Measurements from ENCODE around the gene SLC7A7.
"Not testable (repeated sequence)": the region's sequence is repeated elsewhere in the genome, so short reads cannot be mapped to it uniquely, and the experiment has no call there.

The SLC7A7 gene

GRCh38 chr14:22814373-22814772 is 862 bp downstream of the SLC7A7 start:
- H3K4me3 ChIP-seq (ENCODE audit: low read depth, low read length), result no peak overlapping the region
- DNase-seq (ENCODE audit: low read depth), result no peak
- TF ChIP-seq CTCF (IDR thresholded peaks at IDR 0.05; ENCODE audit: low read depth, low read length, missing control alignments), result no peak

- no peak for DNase-seq (ENCODE audit: low read depth)
- H3K4me3 ChIP-seq (ENCODE audit: low read depth, low read length), result no peak overlapping the region
- TF ChIP-seq CTCF (IDR thresholded peaks at IDR 0.05; ENCODE audit: low read depth, low read length, missing control alignments), result no peak
Observed at GRCh38 chr14:22813145-22813544, 2.1 kb downstream of the SLC7A7 start.

GRCh38 chr14:22812744-22813143 is 2.5 kb downstream of the SLC7A7 start:
- DNase-seq (ENCODE audit: low read depth), result no peak
- H3K4me3 ChIP-seq (ENCODE audit: low read depth, low read length), result no peak overlapping the region
- TF ChIP-seq CTCF (IDR thresholded peaks at IDR 0.05; ENCODE audit: low read depth, low read length, missing control alignments), result peak; percentile 9

DNA sequence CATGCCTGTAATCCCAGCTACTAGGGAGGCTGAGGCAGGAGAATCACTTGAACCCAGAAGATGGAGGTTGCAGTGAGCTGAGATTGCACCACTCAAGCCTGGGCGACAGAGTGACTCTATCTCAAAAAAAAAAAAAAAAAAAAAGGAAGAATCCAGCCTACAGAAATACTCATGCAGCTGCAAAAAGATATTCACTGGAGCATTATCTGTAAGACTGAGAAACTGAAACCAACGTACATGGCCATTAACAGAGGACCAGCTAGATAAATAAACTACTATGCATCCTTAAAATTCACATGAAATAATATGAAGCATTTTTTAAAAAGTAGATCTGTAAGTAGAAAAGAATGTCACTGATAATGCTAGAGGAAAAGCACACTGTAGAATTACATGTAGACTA is 3.5 kb downstream of the SLC7A7 start:
- H3K4me3 ChIP-seq (ENCODE audit: low read depth, low read length), result no peak overlapping the region; the same call in 1 of the 2 replicates
- DNase-seq (ENCODE audit: low read depth), result no peak
- TF ChIP-seq CTCF (IDR thresholded peaks at IDR 0.05; ENCODE audit: low read depth, low read length, missing control alignments), result no peak

GRCh38 chr14:22808388-22809209 is 6.6 kb downstream of the SLC7A7 start:
- TF ChIP-seq CTCF (IDR thresholded peaks at IDR 0.05; ENCODE audit: low read depth, low read length, missing control alignments), result no peak
- H3K4me3 ChIP-seq (ENCODE audit: low read depth, low read length), result no peak overlapping the region
- DNase-seq (ENCODE audit: low read depth), result no peak

DNA sequence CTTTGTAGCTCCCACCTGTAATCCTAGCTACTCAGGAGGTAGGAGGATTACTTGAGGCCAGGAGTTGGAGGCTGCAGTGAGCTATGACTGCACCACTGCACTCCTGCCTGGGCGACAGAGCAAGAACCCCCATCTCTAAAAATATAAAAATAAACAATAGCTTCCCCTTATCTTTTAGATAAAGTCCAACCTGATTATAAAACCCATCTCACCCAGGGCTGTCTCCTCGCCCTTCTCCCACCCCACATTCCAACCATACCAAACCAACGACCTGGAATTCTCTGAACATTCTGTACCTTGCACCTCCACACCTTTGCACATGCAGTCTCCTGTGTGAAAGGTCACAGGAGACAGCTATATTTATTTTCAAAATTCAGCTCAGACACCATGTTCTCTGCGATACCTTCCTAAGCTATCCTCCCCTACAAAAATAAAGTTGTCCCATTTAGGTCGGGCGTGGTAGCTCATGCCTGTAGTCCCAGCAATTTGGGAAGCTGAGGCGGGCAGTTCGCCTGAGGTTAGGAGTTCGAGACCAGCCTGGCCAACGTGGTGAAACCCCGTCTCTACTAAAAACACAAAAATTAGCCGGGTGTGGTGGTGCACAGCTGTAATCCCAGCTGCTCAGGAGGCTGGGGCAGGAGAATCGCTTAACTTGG is 7.7 kb downstream of the SLC7A7 start:
- TF ChIP-seq CTCF (IDR thresholded peaks at IDR 0.05; ENCODE audit: low read depth, low read length, missing control alignments), result no peak
- DNase-seq (ENCODE audit: low read depth), result no peak
- no peak overlapping the region for H3K4me3 ChIP-seq (ENCODE audit: low read depth, low read length)

DNA sequence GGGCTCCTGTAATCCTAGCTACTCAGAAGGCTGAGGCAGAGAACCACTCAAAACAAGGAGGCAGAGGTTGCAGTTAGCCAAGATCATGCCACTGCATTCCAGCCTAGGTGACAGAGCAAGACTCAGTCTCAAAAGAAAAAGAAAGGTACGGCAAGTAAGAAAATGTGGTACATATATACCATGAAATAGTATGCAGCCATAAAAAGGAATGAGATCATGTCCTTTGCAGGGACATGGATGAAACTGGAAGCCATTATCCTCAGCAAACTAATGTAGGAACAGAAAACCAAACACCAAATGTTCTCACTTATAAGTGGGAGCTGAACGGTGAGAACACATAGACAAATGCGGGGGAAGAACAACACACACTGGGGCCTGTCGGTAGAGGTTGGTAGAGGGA is 10.0 kb downstream of the SLC7A7 start:
- DNase-seq (ENCODE audit: low read depth); H3K4me3 ChIP-seq (ENCODE audit: low read depth, low read length): not testable (repeated sequence)

Data from GM12864 (cell line).